GM19438 (cell line): Measurements from ENCODE around the gene SMURF2.

ENCODE experiments used
- ATAC-seq: cut with Tn5 transposase; IDR thresholded peaks from one replicate; pipeline ENCODE4 v1.9.1; 2021; ENCODE audit warnings: low read depth; ENCODE audit not compliant: unreplicated experiment

Gene SMURF2

GRCh38 chr17:64544742-64545141, 117.4 kb downstream of the SMURF2 start:
- no peak for ATAC-seq

- ATAC-seq = no peak
These were observed 121.9 kb downstream of the SMURF2 start for GRCh38 chr17:64540118-64540776.

- ATAC-seq = no peak
These were observed 123.5 kb downstream of the SMURF2 start for GRCh38 chr17:64538508-64539130.

- no peak for ATAC-seq
These were observed 124.6 kb downstream of the SMURF2 start for GRCh38 chr17:64537488-64537887.

- no peak for ATAC-seq
These were observed 125.2 kb downstream of the SMURF2 start for GRCh38 chr17:64536913-64537312.

- no peak for ATAC-seq
These were observed 126.8 kb downstream of the SMURF2 start for GRCh38 chr17:64535357-64535756.

- no peak for ATAC-seq
These were observed 127.9 kb downstream of the SMURF2 start for GRCh38 chr17:64534187-64534586.

- no peak for ATAC-seq
These were observed 128.3 kb downstream of the SMURF2 start for GRCh38 chr17:64533784-64534183.

- ATAC-seq = no peak
These were observed 129.7 kb downstream of the SMURF2 start for GRCh38 chr17:64532409-64532808.

- ATAC-seq = no peak
These were observed 130.1 kb downstream of the SMURF2 start for GRCh38 chr17:64531955-64532371.

- no peak for ATAC-seq
These were observed 132.9 kb downstream of the SMURF2 start for GRCh38 chr17:64529221-64529620.

GRCh38 chr17:64527914-64528313, 134.2 kb downstream of the SMURF2 start:
- ATAC-seq = no peak

- no peak for ATAC-seq
These were observed 141.7 kb downstream of the SMURF2 start for GRCh38 chr17:64520359-64520758.

GRCh38 chr17:64519601-64520000, 142.5 kb downstream of the SMURF2 start:
- no peak for ATAC-seq

GRCh38 chr17:64515829-64516228, 146.3 kb downstream of the SMURF2 start:
- no peak for ATAC-seq

GRCh38 chr17:64515419-64515818, 146.7 kb downstream of the SMURF2 start:
- ATAC-seq = no peak

- ATAC-seq = no peak
These were observed 152.9 kb downstream of the SMURF2 start for GRCh38 chr17:64509179-64509578.

GRCh38 chr17:64508683-64509082, 153.4 kb downstream of the SMURF2 start:
- ATAC-seq = no peak

GRCh38 chr17:64507413-64507782, 154.7 kb downstream of the SMURF2 start:
- ATAC-seq = no peak

- ATAC-seq = peak; percentile 67
These were observed 155.3 kb downstream of the SMURF2 start, which contains the start of gene CEP95 for GRCh38 chr17:64506576-64507412. CEP95 (plus strand) TSS chr17:64506977; CDS start chr17:64507098, 121 bp downstream.

GRCh38 chr17:64506201-64506575, 155.9 kb downstream of the SMURF2 start, which contains the start of gene DDX5:
DDX5 (minus strand) TSS chr17:64506289; CDS start chr17:64506119, 170 bp downstream.
- ATAC-seq = peak; percentile 58
